NCI-H2227 (cell line): ENCODE results near the gene POP4.

ENCODE experiments used
- DNase-seq: peaks from one replicate; lab custom pipeline; 2025; ENCODE audit not compliant: unreplicated experiment; lab: John Stamatoyannopoulos, UW

The POP4 gene

GRCh38 chr19:29660835-29661234 lies 54.8 kb downstream of the POP4 start:
- peak; percentile 83 for DNase-seq

DNA sequence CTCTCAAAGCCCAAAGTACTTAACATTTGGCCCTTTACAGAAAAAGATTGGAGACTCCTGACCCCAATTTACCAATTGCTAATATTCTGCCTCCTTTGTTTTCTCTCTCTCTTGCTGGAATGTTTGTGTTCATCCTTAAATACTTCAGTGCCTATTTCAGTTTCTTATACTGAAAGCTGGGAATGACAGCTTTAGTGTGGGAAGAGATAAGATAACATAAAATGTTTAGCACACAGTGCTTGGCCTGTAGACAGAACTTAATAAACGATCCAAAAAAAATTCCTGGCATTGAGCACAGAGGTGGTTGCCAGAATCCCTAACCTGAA lies 56.2 kb downstream of the POP4 start:
- no peak for DNase-seq

DNA sequence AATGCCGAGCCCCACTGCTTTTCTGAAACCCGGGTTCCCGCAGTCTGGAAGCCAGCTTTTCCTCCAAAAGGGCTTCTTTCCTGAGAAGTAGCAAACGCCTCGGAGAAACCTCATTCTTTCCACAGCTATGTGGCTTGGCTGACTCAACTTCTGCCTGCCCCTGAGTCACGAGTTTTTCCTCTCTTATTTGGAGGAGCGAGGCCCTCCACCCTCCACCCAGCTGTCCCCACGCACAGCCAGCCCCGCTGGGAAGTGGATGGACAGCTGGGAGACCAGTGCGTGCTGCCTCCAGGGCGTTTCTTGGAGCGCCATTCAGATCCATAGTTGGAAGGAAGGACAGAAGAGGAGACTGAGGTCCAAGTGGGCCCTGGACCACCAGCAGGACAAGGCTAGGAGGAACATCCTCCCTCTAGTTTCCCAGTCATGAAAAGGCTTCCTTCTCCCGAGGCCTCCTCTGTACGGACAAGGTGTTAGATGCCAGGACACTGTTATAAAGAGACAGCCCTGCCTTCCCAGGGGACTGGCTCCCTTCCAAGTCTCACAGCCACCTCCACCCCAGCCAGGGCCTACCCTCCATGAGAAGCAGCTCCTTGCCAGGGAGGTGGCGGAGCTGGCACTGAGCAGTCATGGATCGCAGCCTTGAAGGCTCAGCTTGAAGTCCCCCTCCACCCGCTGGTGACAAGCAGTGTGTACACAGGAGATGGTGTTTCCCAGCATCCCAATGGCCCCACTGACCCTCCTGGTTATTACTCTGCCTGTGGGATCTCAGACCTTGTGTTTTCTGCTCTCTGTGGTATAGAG lies 56.7 kb downstream of the POP4 start:
- DNase-seq = peak; percentile 55

DNA sequence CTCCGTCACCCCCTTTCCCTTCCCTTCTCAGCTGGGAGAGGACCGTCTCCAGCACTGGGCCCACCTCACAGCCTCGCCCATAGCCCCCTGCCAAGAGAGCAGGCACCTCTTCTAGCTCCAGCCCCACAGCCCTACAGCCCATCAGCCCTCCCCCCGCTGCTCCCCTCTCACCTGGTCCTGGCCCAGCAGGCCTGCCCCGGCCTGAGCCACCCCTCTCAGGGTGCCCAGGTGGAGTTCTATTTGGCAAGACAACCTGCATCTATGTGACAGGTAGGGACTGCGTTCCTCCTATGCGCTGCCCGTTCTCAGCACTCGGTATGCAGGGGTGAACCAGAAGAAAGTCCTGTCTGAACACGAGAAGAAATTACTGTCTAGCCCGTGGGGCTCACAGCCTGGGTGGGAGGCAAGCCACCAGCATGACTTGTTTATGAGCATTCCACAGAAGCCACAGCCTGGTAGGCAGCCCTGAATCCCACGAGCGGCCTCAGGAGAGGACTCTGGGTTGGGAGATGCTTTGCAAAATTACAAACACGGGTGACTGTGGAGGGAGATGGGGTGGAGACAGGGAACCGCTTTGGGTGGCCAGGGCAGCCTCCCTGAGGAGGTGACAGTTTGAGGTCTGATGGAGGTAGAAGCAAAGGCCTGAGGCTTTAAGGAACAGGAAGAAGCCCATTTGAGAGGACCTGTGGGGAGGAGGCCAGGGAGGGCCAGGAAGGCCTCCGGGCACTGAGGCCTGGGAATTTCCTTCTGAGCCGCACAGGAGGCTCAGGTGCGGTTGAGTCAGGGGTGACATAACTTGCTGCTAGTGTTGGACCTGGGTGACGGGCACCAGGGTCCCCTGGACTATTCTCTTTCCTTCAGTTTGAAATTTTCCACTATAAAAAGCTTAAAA lies 58.0 kb downstream of the POP4 start:
- DNase-seq = no peak

DNA sequence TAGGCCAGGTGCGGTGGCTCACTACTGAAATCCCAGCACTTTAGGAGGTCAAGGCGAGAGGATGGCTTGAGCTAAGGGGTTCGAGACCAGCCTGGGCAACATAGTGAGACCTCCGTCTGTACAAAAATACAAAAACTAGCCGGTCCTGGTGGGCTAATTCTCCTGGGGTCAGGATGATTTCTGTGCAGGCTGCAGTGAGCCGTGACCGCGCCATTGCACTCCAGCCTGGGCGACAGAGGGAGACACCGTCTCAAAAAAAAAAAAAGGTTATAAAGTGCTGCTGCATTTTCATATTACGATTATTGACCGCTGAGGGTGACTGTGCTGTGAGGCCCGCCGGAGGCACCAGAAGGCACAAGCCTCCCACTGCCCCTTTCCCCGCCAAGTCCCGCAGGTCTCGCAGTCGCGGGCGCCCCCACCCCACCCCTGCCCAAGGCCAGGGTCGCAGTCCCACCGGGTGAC lies 58.7 kb downstream of the POP4 start:
- no peak for DNase-seq

GRCh38 chr19:29665215-29665825 lies 59.2 kb downstream of the POP4 start, which contains the start of gene PLEKHF1:
Gene PLEKHF1 (plus strand): TSS chr19:29665461. CDS start chr19:29673840, 8,379 bp downstream.
- peak; percentile 99 for DNase-seq

DNA sequence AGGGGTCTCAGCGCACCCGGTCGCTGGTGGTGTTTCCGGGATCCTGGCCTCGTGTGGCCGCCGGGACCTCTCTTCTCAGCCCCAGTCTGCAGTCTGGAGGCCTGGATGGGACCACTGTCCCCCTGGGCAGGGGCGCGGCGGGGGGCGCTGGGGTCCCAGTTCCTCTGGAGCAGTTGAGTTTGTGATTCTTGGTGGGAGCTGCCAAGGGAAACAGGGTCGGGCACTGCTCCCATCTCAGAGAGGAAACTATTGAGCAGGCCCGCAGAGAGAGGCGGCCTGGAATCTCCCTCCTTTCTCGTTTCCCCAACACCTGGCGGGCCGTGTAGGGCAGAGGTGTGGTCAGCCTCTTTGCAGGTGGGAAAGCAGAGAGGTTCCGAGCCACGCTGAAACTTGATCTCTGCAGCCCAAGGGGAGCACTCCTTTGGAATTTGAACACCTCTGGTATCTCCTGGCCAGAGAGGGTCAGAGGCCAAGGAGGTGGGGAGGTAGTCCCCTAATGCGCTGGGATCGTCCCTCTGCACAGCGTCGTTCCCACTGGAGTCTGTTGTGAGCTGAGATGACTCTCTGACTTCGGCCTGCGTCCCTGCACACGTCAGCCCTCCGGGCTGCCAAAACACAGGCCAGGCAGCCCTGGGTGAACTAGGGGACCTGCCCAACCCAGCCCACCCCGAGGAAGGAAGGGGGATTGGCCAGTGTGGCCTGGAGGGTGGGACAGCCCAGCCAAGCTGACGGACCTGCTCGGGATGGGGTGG lies 59.9 kb downstream of the POP4 start:
- no peak for DNase-seq
